NCI-H748 (cell line): ENCODE measurements around the gene DISP2.

Experiments used
- DNase-seq: peaks from one replicate; lab custom pipeline; 2025; ENCODE audit not compliant: unreplicated experiment; lab: John Stamatoyannopoulos, UW

Gene DISP2

DNA sequence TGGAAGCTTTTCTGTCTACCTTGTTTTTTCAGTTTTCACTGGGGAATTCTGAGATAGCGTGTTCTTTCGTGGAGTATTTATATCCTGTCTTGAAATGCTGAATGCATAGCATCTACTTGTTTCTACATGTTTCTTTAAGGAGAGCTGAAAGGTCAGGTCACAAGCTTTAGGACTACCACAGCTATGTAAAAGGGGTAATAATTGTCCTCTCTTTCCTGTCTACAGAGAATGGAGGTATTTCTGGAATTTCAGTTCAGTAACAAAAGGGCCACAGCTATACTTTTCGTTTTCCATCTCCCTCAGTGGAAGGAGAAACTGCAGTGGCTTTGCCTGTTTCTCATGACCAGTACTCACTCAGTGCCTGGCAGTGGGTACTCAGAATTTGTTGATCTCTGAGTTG, 29.8 kb upstream of the DISP2 start:
- no peak for DNase-seq

DNA sequence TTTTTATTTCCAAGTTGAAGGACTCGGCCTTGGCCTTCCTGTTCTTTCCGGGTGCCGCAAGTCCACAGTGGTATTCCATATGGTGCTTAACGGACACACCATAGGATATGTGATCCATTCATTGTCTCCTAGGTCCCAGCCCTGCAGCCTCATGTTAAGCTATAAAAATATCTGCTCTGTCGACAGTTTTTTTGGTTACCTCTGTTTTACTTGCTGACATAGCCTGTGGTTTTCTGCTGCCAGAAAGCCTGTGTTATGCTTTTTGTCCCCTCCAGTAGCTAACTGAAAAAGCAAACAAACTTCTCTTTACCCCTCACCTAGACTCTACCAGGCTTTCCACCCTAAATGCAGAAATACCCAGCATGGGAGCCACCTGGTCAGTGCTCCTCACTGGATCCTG, 29.3 kb upstream of the DISP2 start:
- no peak for DNase-seq

DNA sequence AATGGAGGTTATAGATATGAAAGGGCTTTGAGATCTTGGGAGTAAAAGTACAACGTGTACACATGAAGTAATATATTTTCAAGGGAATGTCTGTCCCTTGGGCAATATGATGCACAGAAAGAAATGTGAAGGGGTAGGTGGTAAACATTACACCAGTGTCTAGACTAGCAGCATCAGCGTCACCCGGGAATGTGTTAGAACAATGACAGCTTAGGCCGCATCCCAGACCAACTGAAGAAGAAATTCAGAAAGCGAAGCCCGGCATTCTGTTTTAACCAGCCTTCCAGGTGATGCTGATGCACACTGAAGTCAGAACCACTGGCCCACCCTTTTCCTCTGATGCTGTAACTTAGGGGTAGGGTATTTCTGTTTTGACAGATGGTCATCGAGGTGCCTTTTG, 28.2 kb upstream of the DISP2 start:
- DNase-seq = no peak

DNA sequence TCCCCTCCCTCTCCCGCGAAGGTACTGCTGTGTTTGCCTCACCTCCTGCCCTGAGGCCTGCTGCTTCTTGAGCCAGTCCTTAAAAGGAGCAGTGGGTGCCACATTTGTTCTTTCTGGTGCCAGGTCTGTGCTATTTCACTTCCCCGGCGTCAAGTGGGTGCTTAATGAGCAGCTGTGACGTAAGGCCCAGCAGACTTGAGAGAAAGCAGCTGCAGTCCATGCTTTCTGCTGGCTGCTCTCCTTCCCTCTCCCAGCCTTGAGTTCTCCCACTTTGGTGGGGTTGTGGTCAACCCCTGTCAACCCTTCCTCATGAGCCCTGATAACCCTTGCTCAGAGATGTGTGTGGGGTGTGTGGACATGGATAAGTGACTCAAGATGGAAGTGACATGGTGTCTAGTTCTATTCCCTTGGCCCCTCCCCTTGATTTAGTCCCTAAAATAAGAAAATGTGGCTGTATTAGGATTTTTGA, 27.6 kb upstream of the DISP2 start:
- DNase-seq = no peak

DNA sequence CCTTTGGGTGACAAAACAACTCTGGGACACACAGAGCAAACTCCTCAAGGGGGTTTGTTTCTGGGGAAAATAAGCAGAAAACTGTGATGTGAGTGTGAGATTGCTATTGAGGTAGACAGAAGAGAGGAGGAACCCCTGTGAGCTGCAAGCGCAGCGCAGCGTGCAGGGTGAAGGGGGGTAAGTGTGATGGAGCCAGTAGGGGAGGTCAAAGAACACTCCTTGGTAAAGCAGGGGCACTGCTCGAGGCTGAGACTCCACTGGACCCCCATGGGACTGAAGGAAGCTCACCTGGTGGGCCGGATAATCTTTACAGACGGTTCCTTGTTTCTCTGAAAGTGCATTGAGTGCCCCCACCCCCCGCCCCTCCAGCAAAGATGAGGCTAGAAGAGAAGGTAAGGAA, 27.0 kb upstream of the DISP2 start:
- no peak for DNase-seq

DNA sequence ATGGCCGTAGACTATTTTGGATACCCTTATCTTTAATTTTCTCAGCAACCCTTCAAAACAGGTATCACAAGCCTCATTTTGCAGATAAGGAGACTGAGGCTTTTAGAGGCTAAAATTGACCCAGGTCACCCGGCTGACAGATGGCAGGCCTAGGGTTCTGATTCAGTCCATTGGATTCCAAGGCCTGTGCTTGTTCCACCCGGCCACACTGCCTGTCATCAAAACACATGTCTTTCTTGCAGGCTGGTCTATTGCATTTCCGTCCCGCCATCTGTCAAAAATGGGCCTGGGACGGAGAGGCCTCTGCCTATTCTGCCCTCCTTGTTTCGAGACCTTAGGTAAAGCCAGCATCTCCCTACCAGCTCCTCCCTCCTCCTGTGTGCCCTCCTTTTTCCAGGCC, 26.4 kb upstream of the DISP2 start:
- DNase-seq = no peak

DNA sequence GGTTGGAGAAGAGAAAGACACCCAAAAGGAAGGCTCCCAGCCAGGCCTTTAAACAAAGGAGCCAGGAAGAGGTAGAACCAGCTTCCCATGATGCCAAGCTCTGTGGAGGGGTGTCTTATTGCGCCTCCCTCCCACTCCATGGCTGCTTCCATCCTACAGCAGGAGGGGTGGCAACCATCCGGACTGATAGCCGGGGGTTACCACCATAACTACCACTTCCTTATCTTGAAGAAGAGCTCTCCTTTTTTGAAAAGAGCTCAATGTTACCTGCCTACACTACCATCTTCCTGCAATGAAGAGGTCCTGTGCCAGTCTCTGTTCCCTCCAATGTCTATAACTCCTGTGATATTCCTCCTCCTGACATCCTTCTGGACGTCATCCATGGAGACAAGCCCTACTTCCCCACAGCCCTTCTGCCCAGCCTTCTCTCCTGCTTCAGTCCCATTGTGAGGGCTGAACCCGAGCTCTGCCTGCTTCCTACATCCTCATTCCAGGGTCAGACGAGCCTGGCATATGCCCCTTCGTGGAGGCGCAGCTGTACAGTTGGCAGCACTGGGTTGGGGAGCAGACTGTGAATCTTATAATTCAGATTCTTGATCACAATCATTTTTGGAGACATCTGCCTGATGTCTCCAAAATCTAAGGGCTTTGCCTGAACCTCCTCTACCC, 25.8 kb upstream of the DISP2 start:
- no peak for DNase-seq

DNA sequence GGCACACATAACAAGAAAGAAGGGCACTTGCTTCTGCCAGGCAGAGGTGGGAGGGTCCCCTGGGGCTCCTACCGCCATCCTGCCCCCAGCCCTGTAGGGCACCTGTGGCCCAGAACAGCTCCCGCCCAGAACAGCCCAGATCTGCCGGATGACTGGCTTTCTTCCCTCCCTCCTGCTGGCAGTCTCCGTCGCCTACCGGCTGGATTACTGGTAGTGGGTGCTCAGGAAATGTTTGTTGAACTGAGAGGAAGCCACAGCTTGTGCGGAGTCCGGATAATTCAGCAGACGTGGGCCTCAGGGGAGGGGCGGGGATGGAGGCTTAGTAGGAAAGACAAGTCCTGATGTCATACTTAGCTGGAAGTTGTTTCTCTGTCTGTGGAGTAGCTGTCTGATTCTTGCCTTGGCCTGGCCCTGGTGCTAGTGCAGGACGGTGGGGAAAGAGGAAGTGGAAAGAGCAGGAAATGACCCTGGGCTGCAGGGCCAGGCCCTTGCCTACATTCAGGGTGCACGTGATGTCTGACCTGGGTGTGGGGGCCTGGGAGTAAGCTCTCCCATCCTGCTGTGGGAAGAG, 24.0 kb upstream of the DISP2 start:
- DNase-seq = no peak

DNA sequence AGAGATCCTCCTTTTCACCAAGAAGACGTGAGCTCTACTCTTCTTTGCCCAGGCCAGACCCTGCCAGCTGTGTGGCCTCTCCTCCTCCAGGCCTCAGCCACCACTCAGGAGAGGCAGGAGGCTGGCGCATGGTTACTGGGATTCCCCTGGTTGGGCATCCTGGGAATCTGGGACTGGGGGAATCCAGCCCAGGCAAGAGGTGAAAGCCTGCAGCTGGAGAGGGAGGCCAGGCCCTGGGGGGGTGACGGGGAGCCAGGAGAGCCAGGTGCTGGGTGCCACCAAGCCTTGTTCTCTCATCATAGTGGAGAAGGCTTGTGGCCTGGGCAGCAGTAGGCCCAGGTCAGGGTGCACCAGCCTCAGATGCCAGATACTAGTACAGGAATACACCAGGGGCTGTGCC, 23.5 kb upstream of the DISP2 start:
- DNase-seq = no peak

DNA sequence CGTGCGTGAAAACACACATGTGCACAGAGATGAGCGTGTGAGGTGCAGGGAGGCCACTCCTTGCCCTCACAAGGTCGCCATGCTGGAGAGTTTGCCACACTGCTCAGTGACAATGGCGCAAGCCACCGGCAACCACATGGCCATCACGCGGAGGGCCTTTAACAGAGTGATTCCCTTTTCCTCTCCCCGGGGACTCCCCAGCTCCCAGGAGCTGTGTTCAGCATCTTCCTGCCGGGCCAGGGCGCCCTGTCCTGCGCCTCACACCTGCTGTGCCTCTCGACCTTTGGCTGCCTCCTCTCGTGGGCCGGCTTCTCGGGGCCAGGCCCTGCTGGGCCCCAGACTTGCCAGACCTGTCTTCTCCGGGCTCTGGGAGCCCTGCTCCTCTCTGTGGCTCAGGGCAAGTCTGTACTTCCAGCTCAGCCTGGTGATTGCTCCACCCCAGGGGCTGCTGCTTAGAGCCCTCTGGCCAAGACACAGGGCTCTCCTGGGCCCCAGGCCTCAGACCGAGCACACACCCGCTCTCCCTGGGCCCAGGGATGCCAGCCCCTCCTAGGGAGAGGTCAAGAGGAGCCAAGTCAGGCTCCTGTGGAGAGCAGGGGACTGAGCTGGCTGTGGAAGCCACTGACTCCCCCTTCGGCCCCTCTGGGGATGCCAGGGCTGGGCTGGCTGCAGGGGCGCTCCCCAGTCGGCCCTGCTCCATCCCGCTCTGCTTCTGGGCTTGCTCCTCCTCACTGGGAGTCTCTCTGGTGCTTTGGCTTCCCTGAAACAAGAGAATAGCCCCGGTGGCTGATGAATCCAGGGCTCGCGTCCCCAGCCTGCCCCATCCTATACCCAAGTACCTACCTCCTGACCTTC, 22.9 kb upstream of the DISP2 start:
- DNase-seq = no peak

DNA sequence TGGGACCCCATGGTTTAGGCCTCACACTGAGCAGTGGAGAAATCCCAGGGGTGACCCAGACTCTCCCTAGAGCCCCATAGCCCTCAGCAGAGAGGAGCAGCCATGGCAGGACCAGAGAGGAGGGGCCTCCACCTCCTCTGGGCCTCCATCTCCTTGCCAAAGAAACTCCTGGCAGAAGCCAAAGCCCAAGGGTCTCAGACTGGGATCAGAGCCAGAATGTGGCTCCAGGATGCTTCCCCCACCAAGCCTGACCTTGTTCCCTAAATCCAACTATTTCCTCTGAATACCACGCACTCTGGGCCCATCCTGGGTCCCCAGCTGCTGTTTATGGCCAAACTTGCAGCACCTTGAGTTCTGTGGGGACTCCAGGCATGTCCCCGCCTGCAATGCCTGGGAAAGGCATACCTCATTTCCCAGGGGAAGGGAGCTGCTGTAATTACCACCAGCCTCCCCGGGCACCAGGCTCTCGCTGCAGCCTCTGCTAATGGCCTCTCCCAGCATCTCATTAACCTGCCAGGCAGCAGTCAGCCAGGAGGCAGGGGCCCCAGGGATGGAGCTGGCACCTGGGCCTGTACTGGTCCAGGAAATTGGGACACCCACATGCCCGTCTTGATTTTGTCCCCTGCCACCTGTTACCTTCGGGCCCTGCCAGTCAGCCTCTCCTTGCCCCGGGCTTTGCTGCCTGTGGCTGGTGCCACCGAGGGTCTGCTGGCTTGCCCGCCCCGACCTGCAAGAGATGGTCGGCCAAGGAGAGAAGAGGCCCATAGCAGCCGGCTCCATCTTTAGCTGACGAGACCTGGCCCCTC, 21.9 kb upstream of the DISP2 start:
- DNase-seq = no peak

DNA sequence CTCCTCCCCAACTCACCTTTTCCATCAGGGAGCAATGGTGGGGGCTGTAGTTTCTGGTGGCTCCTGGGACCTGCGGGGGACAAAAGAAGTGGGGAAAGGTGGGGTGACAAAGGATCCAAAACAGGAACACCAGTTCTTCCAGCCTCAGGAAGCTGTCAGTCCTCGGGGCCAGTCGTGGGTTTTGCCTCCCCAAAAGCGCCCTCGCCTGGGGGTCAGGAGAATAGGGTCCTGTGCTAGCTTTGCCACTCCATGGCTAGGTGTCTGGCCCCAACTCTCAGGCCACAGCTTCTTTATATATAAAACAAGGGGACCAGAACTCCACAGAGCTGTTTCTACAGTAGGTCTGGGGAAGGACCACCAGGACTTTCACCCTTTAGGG, 21.3 kb upstream of the DISP2 start:
- DNase-seq = no peak

DNA sequence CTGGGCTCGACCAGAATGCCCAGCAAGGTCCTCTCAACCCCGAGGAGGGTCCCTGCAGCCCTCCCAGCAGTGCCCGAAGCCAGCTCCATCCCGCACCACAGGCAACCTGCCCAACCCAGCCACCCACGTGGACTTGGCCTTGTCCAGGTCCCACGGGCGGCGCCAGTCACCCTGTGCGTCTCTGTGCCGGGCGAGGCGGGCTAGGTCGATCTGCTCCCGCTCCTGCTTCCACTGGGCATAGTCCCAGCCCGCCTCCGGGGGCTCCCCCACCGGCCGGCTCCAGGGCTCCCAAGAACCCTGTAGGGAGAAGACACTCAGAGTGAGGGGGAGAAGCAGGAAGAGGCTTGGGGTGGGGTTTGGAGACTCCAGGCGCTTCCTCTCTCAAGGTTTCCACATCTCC, 20.4 kb upstream of the DISP2 start:
- no peak for DNase-seq

DNA sequence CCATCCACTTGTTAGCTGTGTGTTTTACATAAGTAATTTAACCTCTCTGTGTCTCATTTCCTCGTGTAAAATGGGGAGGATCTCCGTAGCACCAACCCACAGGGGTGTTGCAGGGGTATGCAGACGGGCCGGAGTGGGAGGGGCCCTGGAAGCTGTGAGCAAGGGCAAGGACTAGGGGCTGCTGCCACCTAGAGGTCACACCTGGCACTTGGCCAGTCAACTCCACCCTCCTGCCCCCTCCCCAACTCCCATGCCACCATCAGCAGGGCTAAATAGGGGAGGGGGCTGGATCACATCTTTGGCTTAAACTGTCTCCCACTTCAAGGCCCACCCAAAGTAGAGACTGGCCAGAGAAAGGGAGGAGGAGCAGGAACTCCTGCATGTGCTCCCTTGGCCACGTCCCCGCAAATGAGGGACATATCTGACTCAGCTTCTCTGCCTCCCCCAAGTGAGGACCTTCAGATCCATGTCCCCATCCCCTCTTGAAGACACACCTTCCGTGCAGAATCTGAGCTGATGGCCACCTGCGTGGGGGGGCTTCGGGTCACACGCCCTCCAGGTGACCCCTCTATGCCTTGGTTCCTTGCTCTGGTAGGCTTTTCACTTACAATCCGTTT, 19.9 kb upstream of the DISP2 start:
- peak; percentile 62 for DNase-seq

DNA sequence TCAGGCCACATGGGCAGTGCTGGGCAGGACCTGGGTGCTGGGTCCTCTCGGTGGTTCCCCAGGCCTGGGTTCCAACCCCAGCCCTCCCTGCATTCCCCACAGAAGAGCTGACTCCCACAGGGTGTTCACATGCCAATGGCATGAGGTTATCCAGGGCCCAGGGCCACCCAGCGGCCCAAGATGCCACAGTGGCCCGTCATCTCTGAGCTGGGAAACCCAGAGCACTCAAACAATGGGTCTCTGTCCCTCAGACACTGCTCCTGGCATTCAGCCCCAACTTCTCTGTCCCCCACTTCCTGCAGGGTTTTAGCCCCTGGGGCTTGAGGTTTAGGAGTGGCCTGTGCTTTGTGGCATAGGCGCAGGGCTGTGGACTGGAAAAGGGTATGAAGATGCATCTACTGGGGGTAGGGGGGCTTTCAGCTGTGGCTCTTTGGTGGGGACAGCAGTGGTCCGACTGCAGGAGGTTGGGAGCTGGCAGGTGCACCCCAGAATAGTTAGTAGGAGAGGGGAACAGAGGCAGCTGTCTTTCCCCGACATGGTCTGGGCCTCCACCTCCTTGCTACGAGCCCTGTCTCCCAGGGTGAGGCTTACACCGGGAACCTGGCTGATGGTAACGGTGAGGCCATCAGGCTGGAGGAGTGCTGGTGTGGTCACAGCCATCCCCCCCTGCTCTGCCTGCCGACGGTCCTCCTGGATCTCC, 18.9 kb upstream of the DISP2 start:
- no peak for DNase-seq

DNA sequence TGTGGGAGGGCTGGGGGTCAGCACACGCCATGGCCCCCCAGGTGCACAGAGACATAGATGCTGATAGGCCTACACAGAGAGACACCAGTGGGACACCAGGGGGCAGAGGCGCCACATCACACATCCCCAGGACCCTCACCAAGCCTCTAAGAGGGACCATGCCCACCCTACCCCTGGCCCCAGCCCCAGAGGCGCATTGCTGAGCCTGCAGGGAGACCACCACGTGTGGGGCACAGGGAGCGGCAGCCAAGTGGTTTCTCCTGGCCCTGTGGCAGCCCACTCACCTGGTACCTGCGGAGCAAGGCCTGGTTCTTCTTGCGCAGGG, 18.4 kb upstream of the DISP2 start:
- DNase-seq = no peak

DNA sequence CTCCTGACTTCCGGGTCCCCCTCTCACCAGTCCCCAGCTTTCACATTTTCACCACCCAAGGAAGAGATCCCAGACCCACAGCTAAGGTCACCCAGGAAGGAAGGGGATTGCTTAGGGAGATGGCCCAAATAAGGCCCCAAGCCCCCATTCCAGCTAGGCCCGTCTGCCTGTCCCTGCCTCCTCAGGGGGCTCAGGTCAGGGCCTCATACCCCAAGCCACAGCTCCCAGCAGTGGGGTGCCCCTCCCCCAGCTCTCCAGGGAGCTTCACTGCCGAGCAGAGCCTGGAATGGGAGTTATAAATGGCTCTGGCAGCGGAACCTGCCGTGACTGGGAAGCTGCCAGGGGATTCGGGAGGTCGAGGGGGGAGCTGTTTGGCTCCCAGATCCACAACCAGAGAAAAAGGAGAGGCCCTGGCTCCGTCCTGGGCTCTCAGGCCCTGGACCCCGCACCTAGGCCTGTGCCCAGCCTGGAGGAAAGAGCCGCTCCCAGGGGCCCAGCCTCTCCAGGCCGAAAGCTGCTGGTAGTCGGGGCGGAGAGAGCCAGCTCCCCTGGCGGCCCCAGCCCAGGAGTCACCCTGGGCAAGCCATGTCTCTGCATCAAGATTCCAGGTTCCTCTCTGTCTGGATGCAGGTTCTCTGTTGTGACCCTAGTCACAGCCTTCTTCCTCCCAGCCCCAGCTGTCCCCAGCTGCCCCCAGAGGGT, 17.8 kb upstream of the DISP2 start:
- no peak for DNase-seq

DNA sequence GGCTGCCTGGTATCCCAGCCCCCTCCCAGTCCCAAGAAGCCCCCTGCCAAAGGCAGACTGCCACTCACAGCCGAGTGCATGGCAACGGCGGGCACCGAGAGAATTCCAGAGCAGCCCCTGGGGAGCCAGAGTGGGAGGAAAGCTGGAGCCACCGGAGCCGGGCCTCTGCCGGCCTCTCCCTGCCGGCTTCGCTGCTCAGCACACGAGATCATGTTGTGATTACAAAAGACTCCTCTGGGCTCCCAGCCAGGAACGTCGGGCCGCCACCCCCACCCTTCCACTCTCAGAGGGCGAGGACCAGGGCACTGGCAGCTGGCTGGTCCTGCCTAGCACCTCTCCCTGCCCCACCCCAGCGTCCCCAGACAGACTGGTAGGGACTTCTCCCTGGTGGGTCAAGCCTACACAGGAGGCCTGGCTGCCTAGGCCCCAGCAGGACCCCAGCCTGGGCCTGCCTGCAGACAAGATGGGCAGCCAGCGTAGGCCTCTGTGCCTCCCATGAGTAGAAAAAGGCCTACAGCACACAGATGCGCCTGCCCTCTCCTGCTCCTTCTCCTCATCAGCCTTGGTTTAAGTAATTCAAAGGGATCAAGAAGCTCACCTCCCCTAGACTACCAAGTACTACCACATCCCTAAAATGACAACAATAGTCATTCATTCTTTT, 17.1 kb upstream of the DISP2 start, which contains the start of gene CCDC9B:
Gene CCDC9B, minus strand, starts transcription at position 200 of the 661 bp plus-strand sequence. Its CDS starts 120 bp downstream, at position 80.
- DNase-seq = peak; percentile 64
